HepG2 (cell line): ENCODE measurements around the gene MEG3. TPM values are rescaled to one million over a fixed set of nuclear protein-coding genes. Genes with fewer than 3 reads are reported as not detected.
A peak's percentile ranks its signal among the peaks of the same experiment; 100 is the strongest.

Experiments
- MATR3 ChIP-seq: sonication (generic); formaldehyde crosslinking; IDR thresholded peaks from 2 replicates; pipeline ENCODE4 v1.4.0; 2020; ENCODE audit warnings: missing genetic modification reagents
- MLLT10 ChIP-seq: sonication (generic); formaldehyde crosslinking; IDR thresholded peaks from 2 replicates; pipeline ENCODE4 v1.4.0; 2020; ENCODE audit warnings: missing genetic modification reagents
- NKX3-1 ChIP-seq: sonication (generic); formaldehyde crosslinking; IDR thresholded peaks from 2 replicates; pipeline ENCODE4 v1.5.0; 2020; ENCODE audit warnings: missing genetic modification reagents
- PAXIP1 ChIP-seq: sonication (generic); formaldehyde crosslinking; conservative IDR thresholded peaks from 2 replicates; pipeline ENCODE4 v1.4.0; 2020; ENCODE audit warnings: mild to moderate bottlenecking, missing genetic modification reagents, moderate library complexity
- PITX1 ChIP-seq: sonication (generic); formaldehyde crosslinking; IDR thresholded peaks from 2 replicates; pipeline ENCODE4 v1.5.1; 2020; ENCODE audit warnings: mild to moderate bottlenecking, missing genetic modification reagents
- POLR2G ChIP-seq: fragments of 200-400 bp; formaldehyde crosslinking; IDR thresholded peaks from 2 replicates; pipeline ENCODE4 v1.6.1; 2018; ENCODE audit warnings: mild to moderate bottlenecking, low read depth, low read length, moderate library complexity
- RFX1 ChIP-seq: fragments of 450-650 bp; IDR thresholded peaks from 2 replicates; pipeline ENCODE4 v1.6.1; 2017
- ZBTB42 ChIP-seq: sonication (generic); formaldehyde crosslinking; IDR thresholded peaks from 2 replicates; pipeline ENCODE4 v1.5.0; 2020; ENCODE audit warnings: mild to moderate bottlenecking, missing genetic modification reagents
- ZNF18 ChIP-seq: sonication (generic); formaldehyde crosslinking; IDR thresholded peaks from 2 replicates; pipeline ENCODE4 v1.8.0; 2022; ENCODE audit warnings: mild to moderate bottlenecking, missing genetic modification reagents; ENCODE audit not compliant: insufficient replicate concordance
- ZNF275 ChIP-seq: sonication (generic); formaldehyde crosslinking; IDR thresholded peaks from 2 replicates; pipeline ENCODE4 v1.8.0; 2022; ENCODE audit warnings: missing genetic modification reagents, mild to moderate bottlenecking, inconsistent platforms, borderline replicate concordance
- ZNF318 ChIP-seq: sonication (generic); formaldehyde crosslinking; IDR thresholded peaks from 2 replicates; pipeline ENCODE4 v1.4.0; 2020; ENCODE audit warnings: mild to moderate bottlenecking, missing genetic modification reagents
- ZNF343 ChIP-seq: sonication (generic); formaldehyde crosslinking; IDR thresholded peaks from 2 replicates; pipeline ENCODE4 v1.4.0; 2020; ENCODE audit warnings: mild to moderate bottlenecking, missing genetic modification reagents
- ZNF431 ChIP-seq: sonication (generic); formaldehyde crosslinking; IDR thresholded peaks from 2 replicates; pipeline ENCODE4 v1.9.0; 2022; ENCODE audit warnings: missing genetic modification reagents, low read depth, mild to moderate bottlenecking, borderline replicate concordance
- polyA plus RNA-seq, 8 experiments: library from polyadenylated mRNA; depleted of rRNA in 3 of 8; stranded (reverse) in 7 of 8; unstranded in 1 of 8; fragments of >200 nt; fragmentation: Illumina TruSeq in 4 of 8; extraction: Trizol in 4 of 8; gene quantifications; 2 replicates each; pipeline versions ENCODE4 v1.2.1 to v1.2.3, GENCODE V29; 2011 to 2016; ENCODE audit warnings: low read depth in 4 of 8, missing spikeins in 1 of 8, mixed read lengths in 1 of 8; ENCODE audit not compliant: insufficient read depth in 1 of 8
- total RNA-seq, 5 experiments: library from RNA; depleted of rRNA; stranded (reverse); fragments of >200 nt; fragmentation: Illumina TruSeq; extraction: Trizol; gene quantifications; 2 replicates each; pipeline ENCODE4 v1.2.3, GENCODE V29; 2016; ENCODE audit warnings: low read depth in 1 of 5

MEG3 gene
- total and polyA plus RNA-seq, 2 of the 13 experiments (the other 11 are each of a cell fraction or from before 2014, with no cell fraction given), result 0.17 TPM; not detected in 1

GRCh38 chr14:100816950-100817901 lies 8.7 kb upstream of the MEG3 start (continued):
- TF ChIP-seq ZNF18, result peak; percentile 6
- TF ChIP-seq NKX3-1 (CRISPR knock-in tag), result peak; percentile 87; the same call in 1 of the 2 replicates
- TF ChIP-seq PAXIP1 (CRISPR knock-in tag), result peak; percentile 98
- 0 out of 2 replicates have a peak, but pooled peaks have one; percentile 33 for TF ChIP-seq MATR3 (CRISPR knock-in tag)
- TF ChIP-seq ZNF318, result peak; percentile 29; the same call in 1 of the 2 replicates
- peak; percentile 98 for TF ChIP-seq PITX1 (CRISPR knock-in tag)
- TF ChIP-seq MLLT10 (CRISPR knock-in tag), result no peak
- no peak; the same call in 1 of the 2 replicates for TF ChIP-seq ZBTB42 (CRISPR knock-in tag)
- peak; percentile 75 for TF ChIP-seq POLR2G
- TF ChIP-seq ZNF275, result peak; percentile 74; the same call in 1 of the 2 replicates
- TF ChIP-seq ZNF343, result peak; percentile 69
- no peak for TF ChIP-seq RFX1
- peak; percentile 83 for TF ChIP-seq ZNF431 (CRISPR knock-in tag)
